Measurements from ENCODE around the gene PLXNB3.

Gene PLXNB3

DNA sequence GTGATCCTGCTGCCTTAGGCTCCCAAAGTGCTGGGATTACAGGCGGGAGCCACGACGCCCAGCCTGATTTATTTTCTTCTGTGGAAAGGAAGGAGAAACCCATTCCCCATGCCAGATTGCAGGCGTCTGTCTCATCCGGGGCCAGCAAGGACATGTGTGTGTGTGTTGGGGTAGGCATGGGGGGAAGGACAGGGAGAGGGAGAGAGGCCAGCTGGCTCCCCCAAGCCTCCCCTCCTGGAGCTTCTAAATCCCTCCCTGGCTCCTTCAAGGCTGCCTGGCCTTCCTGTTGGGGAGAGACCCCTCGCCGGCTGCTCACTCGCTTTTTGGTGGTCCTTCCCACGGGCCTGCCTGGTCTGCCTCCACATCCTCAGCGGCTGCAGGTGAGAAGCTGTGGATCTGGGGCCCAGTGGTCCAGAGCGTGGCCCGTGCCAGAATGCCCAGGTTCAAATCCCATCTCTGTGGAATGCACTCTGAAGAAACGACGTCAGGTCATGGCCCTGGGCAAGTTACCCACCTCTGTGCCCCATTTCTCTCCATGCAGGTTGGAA lies 1.3 kb upstream of the PLXNB3 start:
- no peak for DNase-seq

DNA sequence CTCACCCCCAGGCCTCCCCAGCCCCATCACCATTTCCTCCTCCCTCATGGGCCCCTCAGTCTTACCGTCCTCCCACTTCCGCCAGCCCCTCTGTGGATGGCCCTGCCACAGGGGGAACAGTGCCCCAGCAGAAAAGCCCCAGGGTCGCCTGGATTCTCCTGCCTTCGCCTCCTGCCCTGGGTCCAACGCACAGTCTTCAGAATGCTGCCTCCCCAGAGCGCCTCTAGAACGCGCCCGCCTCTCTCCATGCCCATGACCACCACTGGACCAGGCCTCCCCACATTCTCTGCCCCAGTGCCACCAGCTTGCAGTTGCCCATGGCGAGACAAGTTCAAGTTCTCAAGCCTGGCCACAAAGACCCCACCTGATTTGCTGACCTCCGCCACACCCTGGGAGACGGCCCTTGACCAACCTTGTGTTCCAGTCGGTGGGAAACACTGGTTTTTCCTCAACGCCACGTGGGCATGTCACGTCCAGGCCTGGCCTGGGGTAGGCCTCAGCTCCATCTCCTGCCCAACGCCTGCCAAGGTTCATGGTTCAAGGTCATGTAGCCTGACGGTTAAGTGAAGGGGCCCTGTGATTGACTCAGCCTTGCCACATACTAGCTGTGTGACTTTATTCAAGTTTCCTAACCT lies 634 bp upstream of the PLXNB3 start:
- no peak for DNase-seq

DNA sequence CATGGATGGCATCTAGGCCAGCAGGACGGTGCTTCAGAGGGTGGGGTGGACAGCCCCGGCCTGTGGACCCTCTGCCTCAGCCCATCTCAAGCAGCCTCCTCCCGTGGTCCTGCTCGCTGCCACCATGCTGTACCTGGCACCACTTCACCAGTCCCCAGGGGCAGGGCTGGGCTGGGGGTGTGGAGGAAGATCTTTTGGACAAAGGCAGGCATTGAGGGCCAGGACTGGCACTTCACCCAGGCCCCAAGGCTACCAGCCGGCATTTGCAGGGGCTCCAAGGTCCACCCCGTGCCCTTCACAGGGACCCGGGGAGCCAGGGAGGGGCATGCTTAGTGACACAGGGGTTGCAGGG lies 713 bp downstream of the PLXNB3 start:
- DNase-seq: no peak

DNA sequence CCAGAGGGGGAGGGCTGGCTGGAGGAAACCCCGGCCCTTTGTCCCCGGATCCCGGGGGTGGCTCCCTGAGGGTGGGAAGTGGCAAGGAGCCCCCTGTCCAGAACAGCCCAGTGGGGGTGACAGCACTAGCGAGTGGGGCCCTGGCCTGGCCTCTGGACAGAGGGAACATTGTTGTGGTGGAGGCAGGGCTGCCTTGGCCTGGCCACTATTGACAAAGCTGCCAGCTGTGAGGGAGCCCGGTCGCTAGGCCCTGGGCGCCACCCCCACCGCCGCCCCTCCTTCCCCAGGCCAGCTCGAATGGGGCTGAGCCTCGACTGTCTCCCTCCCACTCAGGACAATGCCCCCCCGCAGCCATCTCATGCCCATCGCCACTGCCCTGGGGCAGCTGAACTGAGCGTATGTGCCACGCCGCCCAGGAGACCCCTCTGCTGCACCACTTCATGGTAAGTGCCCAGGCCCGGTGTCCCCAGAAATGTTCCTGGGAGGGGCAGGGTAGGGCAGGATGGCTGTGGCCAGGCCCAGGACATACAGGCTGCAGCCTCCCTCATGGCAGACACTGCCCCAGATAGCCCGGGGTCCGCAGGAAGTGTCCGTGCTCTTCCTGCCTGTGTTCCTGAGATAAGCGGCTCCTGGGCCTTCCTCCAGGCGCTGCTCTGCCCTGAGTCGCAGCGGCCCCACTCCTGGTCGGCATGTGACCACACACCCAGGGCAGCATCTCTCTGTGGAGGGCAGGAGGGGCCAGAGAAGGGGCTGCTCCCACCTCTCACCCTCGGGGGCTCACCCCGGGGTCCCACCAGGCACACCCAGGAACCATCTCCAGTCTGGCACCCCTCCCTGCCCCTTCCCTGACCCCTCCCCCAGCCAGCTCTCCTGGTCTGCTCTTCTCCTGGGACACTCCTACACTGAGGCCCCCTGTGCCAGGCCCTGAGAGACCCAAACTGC lies 1.4 kb downstream of the PLXNB3 start:
- DNase-seq: no peak

DNA sequence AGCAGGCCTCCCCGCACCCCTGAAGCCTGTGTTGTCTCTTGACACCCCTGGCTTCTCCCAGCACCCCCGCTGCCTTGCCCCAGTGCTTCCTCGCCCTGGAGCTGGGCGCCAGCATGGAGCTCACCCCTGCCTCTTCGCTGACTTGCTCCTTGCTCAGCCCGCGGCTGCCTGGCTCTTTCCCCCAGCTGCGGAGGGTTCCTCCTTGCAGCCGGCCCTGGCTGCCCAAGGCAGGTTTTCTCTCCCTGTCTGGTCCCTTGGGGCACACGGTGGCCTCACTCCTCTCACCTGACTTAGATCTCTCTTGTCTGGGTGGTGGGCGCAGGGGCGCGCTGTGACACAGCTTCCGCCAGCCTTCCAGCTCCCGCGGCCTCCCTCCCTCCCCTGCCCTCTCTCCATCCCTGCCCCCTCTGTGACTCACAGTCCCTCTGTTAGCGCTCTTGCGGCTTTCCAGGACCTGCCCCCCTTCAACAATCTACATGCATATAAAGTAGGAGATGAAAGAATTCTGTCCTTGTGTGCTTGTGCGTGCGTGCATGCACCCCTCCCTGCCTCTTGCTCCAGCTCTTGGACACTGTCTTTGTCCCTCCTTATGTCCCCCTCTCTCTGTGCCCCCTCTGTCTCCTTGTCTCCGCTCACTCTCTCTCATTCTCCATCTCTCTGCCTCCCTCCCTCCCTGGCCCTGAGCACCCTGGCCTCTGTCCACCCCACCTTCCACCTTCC lies 2.2 kb downstream of the PLXNB3 start:
- peak; percentile 75 for DNase-seq

DNA sequence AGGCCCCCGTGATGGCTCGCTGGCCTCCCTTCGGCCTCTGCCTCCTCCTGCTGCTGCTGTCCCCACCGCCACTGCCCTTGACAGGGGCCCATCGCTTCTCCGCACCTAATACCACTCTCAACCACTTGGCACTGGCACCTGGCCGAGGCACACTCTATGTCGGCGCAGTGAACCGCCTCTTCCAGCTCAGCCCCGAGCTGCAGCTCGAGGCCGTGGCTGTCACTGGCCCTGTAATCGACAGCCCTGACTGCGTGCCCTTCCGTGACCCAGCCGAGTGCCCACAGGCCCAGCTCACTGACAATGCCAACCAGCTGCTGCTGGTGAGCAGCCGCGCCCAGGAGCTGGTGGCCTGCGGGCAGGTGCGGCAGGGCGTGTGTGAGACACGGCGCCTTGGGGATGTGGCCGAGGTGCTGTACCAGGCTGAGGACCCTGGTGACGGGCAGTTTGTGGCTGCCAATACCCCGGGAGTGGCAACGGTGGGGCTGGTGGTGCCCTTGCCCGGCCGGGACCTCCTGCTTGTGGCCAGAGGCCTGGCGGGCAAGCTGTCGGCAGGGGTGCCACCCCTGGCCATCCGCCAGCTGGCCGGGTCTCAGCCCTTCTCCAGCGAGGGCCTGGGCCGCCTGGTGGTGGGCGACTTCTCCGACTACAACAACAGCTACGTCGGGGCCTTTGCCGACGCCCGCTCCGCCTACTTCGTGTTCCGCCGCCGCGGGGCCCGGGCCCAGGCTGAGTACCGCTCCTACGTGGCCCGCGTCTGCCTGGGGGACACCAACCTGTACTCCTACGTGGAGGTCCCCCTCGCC lies 3.0 kb downstream of the PLXNB3 start:
- peak; percentile 48 for DNase-seq

DNA sequence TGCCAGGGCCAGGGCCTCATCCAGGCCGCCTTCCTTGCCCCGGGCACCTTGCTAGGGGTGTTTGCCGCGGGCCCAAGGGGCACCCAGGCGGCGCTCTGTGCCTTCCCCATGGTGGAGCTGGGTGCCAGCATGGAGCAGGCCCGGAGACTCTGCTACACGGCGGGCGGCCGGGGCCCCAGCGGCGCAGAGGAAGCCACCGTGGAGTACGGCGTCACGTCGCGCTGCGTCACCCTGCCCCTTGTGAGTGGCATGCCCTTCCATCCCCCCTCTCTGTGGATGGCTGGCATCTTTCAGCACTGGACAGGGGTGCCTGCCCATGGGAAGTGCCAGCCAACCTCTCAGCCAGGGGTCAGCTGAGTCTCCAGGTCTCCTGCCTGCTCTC lies 3.6 kb downstream of the PLXNB3 start:
- DNase-seq: no peak

DNA sequence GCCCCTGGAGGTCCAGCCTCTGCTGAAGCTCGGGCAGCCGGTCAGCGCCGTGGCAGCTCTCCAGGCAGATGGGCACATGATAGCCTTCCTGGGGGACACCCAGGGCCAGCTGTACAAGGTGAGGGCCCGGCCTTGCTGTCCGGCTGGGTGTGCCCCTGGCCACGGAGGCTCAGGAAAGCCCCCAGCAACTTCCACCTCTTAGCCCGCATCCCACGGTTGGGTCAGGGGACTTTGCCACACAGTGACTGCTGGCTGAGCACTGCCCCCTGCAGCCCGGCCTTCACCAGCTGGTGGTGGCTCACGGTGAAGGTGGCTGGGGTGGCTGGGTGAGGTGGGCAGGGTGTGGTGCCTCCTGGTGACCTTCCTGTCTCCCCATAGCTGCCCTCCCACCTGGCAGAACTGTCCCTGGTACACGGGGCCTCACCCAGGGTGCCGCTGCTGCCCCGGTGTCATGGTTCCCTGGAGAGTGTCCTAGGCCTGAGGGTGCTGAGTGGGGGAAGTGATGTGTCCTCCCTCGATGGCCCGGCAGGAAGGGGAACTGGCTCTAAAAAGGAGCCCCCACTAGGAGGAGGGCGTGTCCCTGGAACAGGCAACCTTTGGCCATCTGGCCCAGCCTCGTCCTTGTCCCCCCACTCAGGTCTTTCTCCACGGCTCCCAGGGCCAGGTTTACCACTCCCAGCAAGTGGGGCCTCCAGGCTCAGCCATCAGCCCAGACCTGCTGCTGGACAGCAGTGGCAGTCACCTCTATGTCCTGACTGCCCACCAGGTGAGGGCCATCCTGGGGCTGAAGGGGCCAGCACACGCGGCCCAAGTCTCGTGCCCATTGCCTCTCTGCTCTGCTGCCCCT lies 4.5 kb downstream of the PLXNB3 start:
- peak; percentile 46 for DNase-seq

DNA sequence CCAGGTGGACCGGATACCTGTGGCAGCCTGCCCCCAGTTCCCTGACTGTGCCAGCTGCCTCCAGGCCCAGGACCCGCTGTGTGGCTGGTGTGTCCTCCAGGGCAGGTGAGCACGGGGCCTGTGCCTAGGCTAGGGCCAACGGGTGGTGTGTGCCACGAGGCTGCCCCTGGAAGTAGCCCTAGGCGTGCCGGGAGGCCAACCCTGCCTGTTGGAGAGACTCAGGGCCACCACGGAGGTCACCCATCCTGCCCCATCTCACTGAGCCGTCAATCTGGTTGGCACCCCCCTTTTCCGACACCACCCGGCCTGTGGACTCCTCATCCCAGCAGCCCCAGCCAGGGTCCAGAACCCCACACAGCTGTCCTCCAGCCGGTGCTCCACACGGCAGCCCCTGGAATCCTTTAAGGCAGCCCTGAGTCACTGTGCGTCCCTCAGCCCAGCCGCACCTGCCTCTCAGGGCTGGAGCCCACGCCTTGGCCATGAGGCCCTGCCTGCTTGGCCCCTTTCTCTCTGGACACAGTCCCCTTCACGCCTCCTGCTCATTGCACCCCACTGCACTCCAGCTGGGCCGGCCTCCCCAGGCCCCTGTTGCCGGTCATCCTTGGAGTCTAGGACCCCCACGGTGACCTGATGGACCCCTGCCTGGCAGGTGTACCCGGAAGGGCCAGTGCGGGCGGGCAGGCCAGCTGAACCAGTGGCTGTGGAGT lies 5.3 kb downstream of the PLXNB3 start:
- DNase-seq: peak; percentile 15

DNA sequence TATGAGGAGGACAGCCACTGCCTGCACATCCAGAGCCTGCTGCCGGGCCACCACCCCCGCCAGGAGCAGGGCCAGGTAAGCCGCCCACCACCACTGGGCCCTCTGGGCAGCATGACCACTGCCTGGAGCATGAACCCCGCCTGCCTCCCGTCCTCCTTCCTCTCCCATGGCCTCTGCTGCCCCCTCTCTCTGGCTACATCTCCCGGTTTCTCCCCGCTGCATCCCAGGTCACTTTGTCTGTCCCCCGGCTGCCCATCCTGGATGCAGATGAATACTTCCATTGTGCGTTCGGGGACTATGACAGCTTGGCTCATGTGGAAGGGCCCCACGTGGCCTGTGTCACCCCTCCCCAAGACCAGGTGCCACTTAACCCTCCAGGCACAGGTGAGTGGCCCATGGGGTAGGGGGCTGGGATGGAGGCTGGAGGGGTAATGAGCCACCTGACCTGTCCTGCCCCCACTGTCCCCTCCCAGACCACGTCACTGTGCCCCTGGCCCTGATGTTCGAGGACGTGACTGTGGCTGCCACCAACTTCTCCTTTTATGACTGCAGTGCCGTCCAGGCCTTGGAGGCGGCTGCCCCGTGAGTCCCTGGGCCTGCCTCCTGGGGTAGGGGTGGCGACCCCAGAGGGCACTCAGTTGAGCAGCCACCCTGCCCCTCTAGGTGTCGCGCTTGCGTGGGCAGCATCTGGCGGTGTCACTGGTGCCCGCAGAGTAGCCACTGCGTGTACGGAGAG lies 6.0 kb downstream of the PLXNB3 start:
- peak; percentile 28 for DNase-seq

DNA sequence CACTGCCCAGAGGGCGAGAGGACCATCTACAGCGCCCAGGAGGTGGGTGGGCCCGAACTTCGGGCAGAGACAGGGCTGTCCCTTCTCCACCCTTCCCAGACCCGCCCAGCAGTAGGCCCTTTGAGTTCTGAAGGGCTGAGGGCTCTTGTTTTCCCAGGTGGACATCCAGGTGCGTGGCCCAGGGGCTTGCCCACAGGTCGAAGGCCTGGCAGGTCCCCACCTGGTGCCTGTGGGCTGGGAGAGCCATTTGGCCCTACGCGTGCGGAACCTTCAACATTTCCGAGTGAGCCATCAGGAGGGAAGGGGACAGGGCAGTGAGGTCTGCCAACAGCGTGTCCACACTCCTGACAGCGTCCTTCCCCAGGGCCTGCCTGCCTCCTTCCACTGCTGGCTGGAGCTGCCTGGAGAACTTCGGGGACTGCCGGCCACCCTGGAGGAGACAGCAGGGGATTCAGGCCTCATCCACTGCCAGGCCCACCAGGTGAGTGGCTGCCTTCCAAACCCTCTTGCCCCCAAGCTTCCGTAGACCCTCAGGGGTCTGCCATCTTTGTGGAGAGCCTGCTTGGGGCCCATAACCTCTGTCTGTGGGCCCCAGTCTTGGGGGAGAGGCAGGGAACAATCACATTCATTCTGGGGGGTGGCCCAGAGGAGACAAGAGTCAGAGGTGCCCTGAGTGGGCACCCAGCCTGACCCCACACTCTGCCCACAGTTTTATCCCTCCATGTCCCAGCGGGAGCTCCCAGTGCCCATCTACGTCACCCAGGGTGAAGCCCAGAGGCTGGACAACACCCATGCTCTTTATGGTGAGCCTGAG lies 6.8 kb downstream of the PLXNB3 start:
- no peak for DNase-seq

DNA sequence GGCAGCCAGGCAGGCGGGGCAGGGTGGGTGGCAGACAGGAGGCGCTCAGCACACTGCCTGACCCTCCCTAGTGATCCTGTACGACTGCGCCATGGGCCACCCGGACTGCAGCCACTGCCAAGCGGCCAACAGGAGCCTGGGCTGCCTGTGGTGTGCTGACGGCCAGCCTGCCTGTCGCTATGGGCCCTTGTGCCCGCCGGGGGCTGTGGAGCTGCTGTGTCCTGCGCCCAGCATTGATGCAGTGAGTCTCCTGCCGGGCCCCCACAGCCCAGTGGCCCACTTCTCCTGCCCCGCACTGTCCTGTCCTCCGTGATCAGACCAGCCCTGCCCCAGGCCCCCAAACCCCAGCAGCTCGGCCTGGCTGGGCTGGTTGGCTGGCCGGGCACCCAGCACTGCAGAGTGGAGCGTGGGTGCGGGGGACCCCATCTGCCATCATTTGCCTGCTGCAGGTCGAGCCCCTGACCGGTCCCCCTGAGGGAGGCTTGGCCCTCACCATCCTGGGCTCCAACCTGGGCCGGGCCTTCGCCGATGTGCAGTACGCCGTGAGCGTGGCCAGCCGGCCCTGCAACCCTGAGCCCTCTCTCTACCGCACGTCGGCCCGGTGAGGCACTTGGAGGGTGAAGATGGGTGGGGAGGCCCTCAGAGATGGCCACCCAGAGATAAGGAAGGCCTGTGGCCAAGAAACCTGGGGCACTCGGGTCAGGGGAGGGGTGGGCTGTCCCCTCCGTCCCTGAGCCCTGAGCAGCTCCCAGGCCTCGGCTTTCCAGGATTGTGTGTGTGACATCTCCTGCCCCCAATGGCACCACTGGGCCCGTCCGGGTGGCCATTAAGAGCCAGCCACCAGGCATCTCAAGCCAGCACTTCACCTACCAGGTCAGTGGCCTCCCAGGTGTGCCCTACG lies 7.6 kb downstream of the PLXNB3 start:
- no peak for DNase-seq

DNA sequence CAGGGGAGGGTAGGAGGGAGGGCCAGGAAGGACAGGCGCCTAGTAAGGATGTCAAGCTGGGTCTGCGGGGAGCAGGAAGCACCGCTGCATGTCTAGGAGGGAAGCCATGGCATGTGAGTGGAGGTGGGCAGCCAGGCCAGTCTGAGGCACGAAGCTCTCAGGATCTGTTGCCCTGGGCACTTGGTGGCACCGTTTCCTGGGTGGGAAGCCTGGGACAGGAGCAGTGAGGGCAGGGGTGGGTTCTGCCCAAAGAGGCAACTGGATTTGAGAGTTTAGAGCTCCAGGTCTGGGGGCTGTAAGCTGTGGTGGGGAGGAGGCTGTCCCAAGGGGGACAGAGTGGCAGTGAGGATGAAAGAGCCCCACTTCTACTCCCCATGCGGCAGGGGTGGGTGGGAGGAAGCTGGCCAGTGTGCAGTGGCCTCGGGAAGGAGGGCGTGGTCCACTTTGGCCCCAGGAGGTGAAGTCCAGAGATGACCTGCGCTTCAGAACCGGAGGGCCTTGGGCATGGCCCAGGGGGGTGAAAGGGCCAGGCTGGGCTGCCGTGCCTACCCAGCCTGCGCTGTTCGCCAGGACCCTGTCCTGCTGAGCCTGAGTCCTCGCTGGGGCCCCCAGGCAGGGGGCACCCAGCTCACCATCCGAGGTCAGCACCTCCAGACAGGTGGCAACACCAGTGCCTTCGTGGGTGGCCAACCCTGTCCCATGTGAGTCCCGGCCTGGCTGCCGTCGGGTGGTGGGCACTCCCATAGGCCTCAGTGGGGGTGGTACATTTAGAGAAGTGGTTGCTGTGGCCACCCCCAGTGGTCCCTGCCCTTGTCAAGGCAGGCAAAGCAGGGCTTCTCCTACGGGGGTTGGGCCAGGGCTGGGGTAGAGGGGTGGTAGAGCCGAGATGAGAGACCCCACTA lies 8.5 kb downstream of the PLXNB3 start:
- no peak for DNase-seq

DNA sequence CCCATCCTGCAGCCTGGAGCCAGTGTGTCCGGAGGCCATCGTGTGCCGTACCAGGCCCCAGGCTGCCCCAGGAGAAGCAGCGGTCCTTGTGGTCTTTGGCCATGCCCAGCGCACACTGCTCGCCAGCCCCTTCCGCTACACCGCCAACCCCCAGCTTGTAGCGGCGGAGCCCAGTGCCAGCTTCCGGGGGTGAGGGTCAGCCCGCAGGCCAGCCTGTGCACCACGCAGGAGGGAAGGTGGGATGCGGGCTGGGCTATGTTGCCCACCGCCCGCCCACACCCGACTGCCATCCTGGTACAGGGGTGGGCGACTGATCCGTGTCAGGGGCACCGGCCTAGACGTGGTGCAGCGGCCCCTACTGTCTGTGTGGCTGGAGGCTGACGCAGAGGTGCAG lies 9.2 kb downstream of the PLXNB3 start:
- no peak for DNase-seq

DNA sequence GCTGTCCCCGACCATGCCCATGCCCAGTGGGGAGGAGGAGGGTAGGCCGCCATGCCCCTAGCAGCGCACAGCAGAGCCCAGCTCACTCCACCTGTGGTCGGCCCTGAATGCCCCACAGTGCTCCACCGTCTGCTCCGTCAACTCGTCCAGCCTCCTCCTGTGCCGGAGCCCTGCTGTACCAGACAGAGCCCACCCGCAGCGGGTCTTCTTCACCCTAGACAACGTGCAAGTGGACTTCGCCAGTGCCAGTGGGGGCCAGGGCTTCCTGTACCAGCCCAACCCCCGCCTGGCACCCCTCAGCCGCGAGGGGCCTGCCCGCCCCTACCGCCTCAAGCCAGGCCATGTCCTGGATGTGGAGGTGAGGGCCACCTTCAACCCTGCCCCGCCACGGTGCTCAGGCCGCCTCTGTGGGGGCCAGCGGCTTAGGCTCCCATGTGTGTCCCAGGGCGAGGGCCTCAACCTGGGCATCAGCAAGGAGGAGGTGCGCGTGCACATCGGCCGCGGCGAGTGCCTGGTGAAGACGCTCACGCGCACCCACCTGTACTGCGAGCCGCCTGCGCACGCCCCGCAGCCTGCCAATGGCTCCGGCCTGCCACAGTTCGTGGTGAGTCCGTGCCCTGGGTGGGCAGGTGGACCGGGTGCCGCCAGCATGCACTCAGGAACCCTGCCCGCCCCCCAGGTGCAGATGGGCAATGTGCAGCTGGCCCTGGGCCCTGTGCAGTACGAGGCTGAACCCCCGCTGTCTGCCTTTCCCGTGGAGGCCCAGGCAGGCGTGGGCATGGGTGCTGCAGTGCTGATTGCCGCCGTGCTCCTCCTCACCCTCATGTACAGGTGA lies 9.9 kb downstream of the PLXNB3 start:
- no peak for DNase-seq

DNA sequence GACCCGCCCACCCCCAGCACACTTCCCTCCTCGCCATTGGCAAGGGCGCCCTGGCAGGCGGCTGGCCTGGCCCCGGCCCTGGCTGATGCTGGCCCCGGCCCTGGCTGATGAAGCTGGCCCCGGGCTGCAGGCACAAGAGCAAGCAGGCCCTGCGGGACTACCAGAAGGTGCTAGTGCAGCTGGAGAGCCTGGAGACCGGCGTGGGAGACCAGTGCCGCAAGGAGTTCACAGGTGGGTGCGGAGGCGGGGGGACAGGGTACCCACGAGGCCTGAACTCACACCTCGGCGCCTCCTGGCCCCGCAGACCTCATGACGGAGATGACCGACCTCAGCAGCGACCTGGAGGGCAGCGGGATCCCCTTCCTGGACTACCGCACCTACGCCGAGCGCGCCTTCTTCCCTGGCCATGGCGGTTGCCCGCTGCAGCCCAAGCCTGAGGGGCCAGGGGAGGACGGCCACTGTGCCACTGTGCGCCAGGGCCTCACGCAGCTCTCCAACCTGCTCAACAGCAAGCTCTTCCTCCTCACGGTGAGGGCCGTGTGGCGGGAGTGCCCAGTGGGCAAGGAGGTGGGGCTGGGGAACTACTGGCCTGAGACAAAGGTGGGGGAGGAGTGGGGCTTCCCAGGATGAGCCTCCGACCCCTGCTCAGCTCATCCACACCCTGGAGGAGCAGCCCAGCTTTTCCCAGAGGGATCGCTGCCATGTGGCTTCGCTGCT lies 10.7 kb downstream of the PLXNB3 start:
- DNase-seq: no peak
